ENCODE results near the gene SH3PXD2B.
"Not testable (repeated sequence)": the region's sequence is repeated elsewhere in the genome, so short reads cannot be mapped to it uniquely, and the experiment has no call there.

Gene SH3PXD2B

DNA sequence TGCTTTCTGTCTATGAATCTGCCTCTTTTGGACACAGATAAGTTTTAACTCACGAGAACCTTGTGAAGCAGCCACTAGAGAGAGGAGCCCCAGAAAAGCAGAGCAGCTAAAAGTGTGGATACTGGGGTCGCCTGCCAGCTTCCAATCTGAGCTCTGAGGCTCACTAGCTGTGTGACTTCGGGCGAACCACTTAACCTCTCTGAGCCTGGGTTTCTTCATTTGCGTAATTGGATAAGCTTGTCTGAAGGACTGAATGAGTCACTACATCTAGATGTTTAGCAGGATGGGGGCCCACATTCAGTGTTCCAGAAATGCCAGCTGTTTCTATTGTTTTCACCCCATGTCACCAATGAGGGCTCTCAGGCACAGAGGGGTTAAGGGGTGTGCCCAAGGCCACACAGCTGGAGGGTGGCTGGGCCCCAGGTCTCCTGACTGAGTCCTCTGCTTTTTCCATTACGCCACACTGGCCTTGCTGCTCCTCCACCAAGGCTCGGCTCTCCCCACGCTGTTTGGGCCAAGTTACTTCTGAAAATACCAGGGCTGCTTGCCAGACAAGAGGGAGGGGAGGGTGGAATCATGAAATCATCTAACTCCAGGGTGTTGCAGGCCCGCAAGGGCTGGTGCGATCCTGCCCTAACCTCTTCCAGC lies 36.2 kb downstream of the SH3PXD2B start:
- DNase-seq (ENCODE audit: low spot score), result no peak

DNA sequence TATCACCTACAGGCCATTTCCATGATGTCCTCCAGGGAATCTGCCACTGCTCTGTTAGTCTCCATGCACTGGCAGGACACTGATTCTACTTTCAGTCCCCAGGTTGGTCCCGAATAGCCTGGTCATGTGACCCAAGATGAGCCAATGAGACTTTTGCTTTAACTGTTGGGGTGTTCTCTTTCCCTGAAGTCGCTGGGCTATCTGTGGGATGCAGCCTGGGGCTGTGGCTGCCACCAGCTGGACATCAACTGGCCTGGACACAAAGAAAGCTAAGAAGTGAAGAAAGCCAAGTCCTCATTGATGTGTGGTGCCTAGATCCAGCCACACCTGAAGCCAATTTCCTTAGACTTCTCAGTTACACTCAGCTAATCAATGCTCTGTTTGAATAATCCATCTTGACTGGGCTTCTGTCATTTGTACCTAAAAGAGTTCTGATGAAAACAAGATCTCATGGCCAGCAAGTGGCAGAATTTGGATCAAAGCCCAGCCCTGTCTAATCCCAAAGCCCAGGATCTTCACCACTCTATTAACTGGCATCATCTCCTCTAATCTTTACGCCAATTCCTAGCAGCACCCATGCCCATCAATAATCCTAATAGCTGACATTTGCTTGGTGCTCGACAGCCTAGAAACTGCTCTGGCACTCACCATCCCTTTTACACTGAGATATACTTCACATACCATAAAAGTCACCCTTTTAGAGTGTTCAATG lies 37.0 kb downstream of the SH3PXD2B start:
- DNase-seq (ENCODE audit: low spot score), result no peak

DNA sequence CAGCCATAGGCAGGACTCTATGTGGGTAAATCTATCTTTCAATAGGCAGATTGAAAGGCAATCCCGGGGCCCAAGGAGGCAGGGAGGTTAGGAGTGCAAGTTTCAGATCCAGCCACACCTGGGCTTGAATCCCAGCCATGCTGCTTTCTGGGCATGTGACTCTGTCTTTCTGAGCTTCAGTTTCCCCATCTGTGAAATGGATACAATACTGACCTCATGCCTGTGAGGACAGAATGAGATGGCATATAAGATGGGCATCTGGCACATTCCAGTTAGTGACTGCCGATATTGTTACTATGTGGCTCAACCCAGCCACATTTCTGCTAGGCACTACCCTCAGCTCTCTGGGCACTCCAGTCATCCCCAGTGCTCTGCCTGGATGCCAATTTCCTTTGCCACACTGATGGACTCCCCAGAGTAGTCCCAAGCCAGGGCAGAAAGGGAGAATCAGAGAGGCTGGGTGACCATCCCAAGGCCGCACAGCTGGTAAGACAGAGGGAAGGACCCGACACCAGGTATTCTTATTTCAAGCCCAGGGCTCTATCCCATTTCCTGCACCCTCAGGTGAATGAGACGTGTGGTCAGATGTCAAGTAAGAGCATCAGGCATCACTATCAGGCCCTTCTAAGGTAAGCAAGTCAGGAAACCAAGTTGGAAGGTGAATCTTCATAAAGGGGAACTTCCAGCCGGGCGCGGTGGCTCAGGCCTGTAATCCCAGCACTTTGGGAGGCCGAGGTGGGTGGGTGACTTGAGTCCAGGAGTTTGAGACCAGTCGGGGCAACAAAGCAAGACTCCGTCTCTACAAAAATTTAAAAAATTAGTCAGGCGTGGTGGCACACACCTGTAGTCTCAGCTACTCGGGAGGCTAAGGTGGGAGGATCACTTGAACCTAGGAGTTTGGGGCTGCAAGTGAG lies 38.7 kb downstream of the SH3PXD2B start:
- no peak for DNase-seq (ENCODE audit: low spot score)

DNA sequence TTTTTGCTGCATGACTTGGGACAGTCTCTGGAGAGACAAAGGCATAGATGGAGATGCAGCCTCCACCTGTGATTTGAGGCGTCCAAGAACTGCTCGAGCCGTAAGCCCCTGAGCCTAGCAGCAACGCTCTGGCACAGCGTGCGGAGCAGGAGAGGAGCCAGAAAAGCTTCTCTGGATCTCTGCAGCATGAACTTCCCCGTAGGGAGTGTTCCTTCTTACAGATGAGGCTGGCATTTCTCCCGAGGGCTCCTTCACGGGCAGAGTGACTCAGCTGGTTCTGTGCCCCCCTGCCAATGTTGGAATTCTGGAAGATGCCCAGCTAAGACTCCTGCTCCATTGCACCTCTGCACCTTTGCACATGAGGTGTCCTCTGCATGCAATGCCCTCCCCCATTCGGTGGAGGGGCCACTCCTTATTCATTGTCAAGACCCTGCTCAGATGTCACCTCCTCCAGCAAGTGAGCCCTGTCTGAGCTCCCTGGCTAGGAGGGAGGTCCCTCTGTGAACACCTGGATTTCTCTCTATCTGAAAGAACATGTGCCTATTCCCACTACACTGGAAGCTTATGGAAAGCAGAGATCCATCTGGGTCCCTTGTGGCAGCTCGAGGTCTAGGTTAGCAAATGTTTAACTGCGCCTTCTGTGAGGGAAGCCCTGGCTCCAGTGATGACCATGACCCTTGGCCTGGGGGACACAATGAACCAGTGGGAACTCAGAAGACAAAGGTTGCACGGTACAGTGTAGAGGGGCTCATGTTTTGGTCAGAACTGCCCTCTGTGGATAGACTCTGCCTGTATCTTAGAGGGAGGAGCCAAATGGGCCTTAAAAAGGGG lies 39.6 kb downstream of the SH3PXD2B start:
- no peak for DNase-seq (ENCODE audit: low spot score)

DNA sequence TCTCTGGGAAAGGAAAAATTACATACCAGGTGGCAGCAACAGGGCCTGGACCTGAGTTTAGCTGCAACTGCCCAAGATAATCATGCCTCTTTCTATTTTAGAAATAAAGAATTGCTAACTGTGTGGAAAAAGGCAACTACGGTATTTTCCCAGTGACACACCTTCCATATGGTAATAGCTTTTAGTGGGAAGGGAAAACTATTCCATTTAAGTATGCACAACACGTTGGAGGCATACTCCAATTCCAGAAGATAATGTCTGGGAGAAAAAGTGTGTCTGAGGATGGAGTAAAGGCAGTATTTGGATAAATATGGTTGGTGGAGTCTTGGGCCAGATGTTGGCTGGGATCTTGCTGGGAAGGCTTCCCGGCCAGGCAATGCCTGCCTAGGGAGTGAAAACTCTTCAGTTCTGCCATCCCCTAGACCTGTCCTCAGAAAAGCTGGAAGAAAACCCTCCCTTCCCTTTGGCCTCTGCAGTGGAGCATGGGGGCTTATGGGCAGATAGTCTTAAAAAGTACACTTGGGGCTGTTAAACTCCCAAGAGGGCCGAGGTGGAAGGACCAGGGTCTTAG lies 40.6 kb downstream of the SH3PXD2B start:
- DNase-seq (ENCODE audit: low spot score), result no peak

DNA sequence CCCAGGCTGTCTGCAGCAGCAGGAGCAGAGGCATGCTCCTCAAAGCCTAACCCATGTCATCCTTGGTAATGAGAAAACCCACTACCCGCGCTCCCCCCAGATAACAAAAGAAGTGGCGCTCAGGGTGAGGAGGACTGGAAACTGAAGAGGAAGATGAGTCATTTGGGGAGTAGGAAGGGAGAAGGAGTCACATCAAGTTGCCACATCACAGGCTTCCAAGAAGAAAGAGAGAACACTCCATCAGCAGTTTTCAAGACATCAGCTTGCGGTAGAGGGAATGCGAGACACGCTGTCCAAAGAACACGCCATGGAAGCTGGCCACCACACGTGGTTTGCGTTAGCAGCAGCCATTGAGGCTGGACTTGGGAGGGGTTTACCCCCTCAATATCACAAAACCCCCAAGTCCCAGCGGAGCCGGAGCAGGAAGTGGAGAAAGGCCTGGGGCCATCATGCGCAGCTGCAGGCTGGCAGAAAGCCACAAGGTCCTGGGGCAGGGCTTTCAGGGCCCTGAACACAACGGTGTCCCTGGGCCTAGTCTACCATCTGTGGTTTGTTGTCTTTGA lies 41.5 kb downstream of the SH3PXD2B start:
- no peak for DNase-seq (ENCODE audit: low spot score)

DNA sequence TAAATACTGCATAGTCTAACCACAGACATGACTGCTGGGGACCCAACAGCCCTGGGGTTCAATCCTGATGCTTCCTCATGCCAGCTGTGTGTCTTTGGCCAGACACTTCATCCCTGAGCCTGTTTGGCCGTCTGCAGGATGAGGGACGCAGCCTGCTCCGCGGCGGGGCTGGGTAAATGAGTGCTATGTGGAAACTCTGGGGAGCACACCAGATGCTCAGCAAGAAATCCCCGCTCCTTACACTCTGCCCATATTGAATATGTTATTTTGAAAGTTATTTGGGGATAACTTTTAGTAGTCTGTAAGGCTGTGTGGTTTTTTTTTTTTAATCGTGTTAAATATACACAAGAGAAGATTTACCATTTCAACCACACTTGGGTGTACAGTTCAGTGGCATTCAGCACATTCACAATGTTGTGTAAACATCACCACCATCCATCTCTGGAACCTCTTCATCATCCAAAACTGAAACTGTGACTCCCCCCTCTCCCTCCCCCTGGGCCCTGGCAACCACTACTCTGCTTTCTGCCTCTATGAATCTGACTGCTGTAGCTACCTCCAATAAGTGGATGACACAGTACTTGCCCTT lies 42.7 kb downstream of the SH3PXD2B start:
- DNase-seq (ENCODE audit: low spot score), result no peak

DNA sequence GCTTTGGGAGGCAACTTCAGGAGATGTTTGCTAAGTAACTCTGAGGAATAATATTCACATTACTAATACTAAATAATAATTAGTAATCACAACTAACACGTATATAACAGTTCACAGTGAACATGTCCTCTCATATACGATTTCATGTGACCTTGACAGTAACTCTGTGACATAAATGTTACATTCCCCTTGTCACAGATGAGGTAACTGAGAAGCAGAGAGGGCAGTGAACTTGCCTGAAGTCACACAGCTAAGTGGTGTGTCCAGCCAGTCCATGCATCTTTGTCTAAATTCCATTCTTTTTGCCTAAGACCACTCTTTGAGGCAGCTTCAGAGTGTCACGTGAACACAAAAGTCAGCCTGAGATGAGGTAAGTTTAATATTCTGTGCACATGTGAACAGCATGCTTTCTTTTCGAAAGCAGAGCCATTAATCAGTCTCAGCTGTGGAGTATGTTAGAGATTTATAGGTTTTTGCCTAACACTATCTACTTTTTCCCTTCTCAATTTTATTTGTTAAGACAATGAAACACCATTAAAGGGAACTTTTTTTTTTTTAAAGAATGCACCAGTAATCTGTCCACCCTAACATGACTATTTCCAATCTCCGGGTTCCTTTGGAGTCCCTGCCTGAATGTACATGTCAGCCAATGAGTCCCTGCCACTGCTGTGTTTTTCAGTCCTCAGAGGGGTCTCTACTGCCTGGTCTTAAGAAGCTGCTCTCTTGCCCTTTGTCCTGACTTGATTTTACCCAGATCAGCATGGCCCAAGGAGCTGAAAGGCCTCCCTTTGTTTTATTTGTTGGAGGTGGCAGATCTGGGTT lies 43.5 kb downstream of the SH3PXD2B start:
- DNase-seq (ENCODE audit: low spot score), result no peak

DNA sequence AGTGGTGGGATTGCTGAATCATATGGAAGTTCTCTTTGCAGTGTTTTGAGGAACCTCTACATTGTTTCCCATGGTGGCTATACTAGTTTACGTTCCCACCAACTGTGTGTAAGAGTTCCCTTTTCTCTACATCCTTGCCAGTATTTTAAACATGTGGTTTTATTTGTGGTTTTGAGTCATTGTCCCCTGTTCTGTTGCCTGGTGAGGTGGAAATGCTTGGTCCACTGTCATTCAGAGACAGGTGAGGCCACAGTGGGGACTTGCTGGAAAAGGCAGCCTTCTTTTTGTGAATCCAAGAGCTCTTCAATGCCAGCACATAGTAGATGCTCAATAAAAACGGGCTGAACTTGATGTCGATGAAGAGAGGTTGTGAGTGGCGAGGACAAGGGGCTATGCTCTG lies 44.2 kb downstream of the SH3PXD2B start:
- no peak for DNase-seq (ENCODE audit: low spot score)

DNA sequence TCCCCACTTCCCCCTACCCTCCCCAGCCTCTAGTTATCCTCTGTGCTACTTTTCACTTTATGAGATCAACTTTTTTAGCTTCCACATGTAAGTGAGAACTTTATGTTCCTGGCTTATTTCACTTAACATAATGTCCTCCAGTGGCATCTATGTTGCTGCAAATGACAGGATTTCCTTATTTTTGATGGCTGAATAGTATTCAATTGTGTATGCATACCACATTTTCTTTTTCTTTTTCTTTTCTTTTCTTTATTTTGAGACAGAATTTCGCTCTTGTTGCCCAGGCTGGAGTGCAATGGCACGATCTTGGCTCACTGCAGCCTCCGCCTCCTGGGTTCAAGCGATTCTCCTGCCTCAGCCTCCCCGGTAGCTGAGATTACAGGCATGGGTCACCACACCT lies 44.8 kb downstream of the SH3PXD2B start:
- not testable (repeated sequence) for DNase-seq (ENCODE audit: low spot score)

DNA sequence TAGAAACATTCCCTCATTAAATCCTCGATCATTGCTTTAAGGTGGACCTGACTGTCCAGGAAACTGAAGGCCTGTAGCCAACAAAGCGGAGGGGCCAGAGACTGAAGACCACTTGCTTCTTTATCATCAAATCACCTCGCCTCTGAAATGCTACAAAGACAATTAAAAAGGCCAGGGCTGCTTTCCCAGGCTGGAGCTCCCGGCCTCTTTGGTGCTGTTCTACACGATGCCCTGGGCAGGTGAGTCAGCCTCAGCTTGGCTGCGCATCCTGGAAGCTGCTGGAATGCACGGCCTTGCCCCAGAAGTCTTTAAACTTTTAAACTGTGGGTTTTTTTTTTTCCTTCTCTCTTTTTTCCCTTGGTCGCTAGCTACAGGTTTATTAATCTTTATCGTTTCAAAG lies 46.5 kb downstream of the SH3PXD2B start:
- DNase-seq (ENCODE audit: low spot score), result no peak

DNA sequence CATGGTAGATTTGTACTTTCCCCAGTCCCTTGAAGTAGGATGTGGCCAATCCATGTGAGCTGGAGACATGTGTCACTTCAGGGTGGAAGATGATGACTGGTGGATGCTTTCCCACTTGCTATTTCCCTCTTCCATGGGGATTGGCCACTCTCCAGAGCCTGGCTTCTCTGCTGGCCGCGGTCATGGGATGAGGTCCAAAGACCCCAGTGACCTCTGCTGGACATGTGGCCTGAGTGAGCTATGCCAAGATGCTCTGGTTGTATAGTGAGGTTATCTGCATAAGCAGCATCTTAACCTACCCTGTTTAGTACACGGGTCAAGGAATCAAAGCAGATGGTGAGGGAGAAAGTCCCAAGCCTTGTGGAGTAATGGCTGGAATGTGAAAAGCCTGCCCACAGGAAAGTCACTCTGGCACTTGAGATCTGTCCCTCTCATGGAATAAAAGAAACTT lies 47.1 kb downstream of the SH3PXD2B start:
- DNase-seq (ENCODE audit: low spot score), result no peak

DNA sequence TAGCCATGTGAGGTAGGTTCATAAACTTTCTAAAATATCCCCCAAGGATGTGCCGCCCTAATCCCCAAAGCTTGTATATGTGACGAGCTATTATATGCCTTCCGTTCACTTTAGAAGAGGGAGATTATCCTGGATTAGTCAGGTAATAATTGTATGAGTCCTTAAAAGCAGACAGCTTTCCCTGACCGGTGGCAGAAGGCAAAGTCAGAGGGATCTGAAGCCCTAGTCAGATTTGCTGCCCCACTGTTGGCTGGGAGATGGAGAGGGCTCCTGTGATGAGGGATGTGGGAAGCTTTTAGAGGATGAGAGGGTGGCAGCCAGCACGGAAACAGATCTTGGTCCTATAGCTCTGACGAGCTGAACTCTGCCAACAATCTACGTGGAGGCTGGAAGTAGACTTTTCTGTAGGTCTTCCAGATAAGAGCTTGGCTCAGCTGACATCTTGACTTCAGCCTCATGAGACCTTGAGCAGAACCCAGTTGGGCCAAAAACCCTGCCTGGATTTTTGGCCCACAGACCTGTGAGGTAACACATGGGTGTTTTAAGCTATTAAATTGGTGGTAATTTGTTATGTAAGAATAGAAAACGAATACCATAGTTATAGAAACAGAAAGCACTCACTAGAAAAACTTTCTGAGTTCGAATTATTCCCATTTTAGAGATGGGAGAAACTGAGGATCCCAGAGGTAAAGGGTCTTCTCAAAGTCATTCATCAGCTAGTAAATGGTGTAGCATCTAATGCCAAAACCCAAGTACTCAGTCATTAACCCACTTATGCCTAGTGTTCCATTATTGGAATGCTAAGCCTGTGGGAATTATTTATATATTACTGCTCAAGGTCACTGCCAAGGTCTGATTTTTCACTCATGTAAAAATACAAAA lies 48.9 kb downstream of the SH3PXD2B start:
- DNase-seq (ENCODE audit: low spot score), result no peak

DNA sequence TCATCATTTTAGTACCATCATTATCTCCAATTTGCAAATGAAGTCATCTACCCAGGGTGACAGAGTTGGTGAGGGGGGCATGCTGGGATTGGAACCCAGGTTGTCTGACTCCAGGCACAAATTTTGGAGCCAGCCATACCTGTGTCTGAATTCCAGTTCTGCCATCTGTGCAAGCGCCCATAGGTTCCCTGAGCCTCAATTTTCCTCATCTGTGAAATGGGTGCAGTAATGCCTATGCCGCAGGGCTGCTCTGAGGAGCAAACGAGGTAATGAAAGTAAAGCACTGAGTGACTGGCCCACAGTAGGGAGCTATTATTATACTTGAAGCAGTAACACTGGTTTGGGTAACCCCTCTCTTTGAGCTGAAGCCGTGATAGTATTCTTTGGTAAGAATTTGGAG lies 49.6 kb downstream of the SH3PXD2B start:
- no peak for DNase-seq (ENCODE audit: low spot score)

DNA sequence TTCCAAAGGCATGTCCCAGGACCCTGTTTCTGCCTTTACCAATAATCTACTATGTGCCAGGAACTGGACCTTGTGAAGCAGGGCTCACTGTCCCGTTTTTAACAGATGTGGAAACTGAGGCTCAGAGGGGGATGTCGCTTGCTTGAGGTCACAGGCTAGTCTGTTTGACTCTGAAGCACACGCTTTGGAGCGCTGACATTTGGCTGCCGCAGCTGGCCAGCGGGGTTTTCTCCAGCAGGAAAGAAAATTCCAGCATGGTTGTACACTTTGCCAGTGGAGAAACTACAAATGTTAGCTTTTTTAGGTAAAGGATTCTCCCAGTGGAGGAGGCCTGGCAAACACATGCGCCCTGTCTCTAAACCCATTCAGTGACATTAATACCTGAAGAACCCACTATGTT lies 50.5 kb downstream of the SH3PXD2B start:
- DNase-seq (ENCODE audit: low spot score), result no peak

DNA sequence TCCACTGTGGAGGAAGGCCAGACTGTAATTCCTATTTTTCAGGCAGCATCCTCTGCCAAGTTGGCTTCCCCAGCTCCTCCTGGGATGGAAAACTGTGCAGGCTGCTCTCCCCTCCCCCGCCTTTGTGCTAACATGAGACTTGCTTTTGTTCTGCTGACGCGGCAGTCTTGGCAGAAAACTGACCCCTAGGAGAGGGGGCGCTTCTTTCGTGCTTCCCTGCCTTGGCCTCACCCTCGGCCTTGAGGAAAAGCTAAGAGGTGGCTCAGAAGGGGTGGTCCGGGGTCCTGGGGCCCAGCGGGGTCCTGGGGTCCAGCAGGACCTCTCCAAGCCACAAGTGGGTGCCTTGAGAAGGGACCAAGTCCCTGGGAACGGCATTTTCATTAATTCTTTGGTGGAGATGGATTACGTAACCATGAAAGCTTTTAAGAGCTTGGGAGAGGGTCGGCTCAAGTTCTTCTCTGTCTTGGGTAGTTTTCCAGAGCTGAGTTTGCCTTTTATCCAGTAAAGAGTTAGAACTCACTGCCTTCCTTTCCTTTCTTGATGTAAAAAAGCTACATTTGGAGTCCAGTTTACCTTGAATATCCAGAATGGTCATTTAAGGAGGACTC lies 51.0 kb downstream of the SH3PXD2B start:
- DNase-seq (ENCODE audit: low spot score), result no peak

DNA sequence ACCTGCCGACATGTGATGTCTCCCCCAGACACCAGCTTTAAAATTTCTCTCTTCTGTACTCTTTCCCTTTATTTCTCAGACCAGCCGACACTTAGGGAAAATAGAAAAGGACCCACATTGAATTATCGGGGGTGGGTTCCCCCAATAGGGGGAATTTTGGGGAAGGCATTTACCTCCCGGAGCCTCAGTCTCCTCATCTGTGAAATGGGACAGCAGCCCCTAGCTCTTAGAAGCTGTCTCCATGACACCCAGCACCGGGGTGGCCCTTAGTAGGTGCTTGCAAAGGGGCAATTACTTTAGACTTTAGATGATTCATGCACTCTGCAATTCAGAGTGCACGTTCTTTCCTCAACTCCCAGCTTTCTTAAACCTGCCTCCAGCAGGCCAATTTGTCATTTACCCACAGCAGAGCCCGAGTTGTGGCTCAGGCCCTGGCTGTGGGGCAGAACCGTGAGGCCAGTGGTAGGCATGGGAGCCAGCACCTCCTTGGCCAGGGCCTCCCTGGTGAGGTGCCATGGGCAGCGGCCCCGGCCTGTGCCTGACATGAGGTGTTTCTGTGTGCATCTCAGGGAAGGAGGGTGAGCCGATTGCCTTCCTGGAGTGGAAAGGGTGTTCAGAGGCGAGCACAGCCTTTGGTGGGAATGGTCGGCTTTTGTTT lies 51.7 kb downstream of the SH3PXD2B start:
- DNase-seq (ENCODE audit: low spot score), result no peak

DNA sequence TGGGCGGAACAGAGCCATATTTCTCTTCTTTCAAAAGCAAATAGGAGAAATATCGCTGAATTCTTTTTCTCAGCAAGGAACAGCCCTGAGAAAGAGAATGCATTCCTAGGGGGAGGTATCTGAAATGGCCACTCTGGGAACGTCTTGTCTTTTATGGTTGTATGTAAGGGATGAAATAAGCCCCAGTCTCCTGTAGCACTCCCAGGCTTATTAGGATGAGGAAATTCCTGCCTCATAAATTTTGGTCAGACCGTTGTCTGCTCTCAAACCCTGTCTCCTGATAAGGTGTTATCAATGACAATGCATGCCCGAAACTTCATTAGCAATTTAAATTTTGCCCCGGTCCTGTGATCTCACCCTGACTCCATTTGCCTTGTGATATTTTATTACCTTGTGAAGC lies 52.3 kb downstream of the SH3PXD2B start:
- DNase-seq (ENCODE audit: low spot score), result not testable (repeated sequence)
